Ishikawa (cell line): ENCODE measurements around the gene LRRC3B.

ENCODE experiments used
- CEBPB ChIP-seq: IDR thresholded peaks from 2 replicates; pipeline ENCODE4 v1.6.1; 2012
- EGR1 ChIP-seq: IDR thresholded peaks from 2 replicates; pipeline ENCODE4 v1.6.1; 2012
- EP300 ChIP-seq: IDR thresholded peaks from 2 replicates; pipeline ENCODE4 v1.6.1; 2012; ENCODE audit warnings: borderline replicate concordance
- MAX ChIP-seq: IDR thresholded peaks from 2 replicates; pipeline ENCODE4 v1.6.1; 2012
- REST ChIP-seq: IDR thresholded peaks from 2 replicates; pipeline ENCODE4 v1.6.1; 2012; ENCODE audit warnings: low read depth, mild to moderate bottlenecking
- TAF1 ChIP-seq: IDR thresholded peaks from 2 replicates; pipeline ENCODE4 v1.6.1; 2012; ENCODE audit warnings: low read depth, mild to moderate bottlenecking
- TCF12 ChIP-seq: IDR thresholded peaks from 2 replicates; pipeline ENCODE4 v1.6.1; 2012; ENCODE audit warnings: low read depth
- TEAD4 ChIP-seq: IDR thresholded peaks from 2 replicates; pipeline ENCODE4 v1.6.1; 2012
- YY1 ChIP-seq: IDR thresholded peaks from 2 replicates; pipeline ENCODE4 v1.6.1; 2012; ENCODE audit warnings: low read depth

DNA sequence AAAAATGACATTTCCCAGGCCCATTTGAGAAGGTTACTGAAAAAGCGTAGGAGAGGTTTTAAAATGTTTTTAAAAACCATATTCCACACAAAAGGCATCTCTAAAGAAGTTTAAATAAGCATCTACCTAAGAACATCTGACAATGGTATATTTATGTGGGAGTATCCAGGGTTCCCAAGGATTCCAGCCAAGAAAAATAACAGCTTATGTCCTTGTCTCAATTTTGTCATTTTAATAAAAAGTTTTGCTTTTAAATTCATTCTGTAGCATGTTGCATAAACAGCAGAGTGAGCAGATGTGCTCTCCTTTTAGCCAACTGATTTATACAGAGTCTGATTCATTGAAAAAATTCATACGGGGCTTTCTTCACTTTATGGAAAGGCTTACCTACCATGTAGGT, 129.9 kb downstream of the LRRC3B start:
- TF ChIP-seq EP300 (no peak), CEBPB (no peak), TEAD4 (no peak), REST (no peak), YY1 (no peak), TCF12 (no peak), MAX (no peak), EGR1 (no peak), TAF1 (no peak)
